GM23338 (cell line): Measurements from ENCODE around the gene PASK. TPM values are rescaled to one million over a fixed set of nuclear protein-coding genes. Genes with fewer than 3 reads are reported as not detected.

Experiments used
- ATAC-seq: fragments of 200-7000 bp; cut with Tn5 transposase; 3 replicates; pipeline ENCODE4 v1.9.1; 2020
- DNase-seq: peaks from one replicate; pipeline ENCODE4 v3.0.0-alpha.2; 2015; ENCODE audit warnings: low spot score
- H2AFZ ChIP-seq: fragments of 200-600 bp; sonication (generic); 2 replicates; pipeline ENCODE4 v1.8.0; 2016; ENCODE audit warnings: antibody characterized with exemption, mild to moderate bottlenecking, moderate library complexity
- H3F3A ChIP-seq: fragments of 200-600 bp; sonication (generic); replicated peaks from 2 replicates; pipeline ENCODE4 v1.8.0; 2017; ENCODE audit warnings: antibody characterized with exemption, mixed run types, low read depth
- H3K27ac ChIP-seq: fragments of 200-600 bp; sonication (generic); 2 replicates; pipeline ENCODE4 v1.6.1; 2016; ENCODE audit warnings: low read depth
- H3K27me3 ChIP-seq: fragments of 200-600 bp; sonication (generic); 2 replicates; pipeline ENCODE4 v1.8.0; 2016; ENCODE audit warnings: mild to moderate bottlenecking, mixed run types, moderate library complexity; ENCODE audit not compliant: insufficient read depth
- H3K36me3 ChIP-seq: fragments of 200-600 bp; sonication (generic); 2 replicates; pipeline ENCODE4 v1.8.0; 2016; ENCODE audit warnings: mild to moderate bottlenecking; ENCODE audit not compliant: insufficient read depth
- H3K4me1 ChIP-seq: fragments of 200-600 bp; sonication (generic); 2 replicates; pipeline ENCODE4 v1.8.0; 2016; ENCODE audit warnings: mild to moderate bottlenecking, moderate library complexity; ENCODE audit not compliant: insufficient read depth
- H3K4me2 ChIP-seq: fragments of 200-600 bp; sonication (generic); 2 replicates; pipeline ENCODE4 v1.7.1; 2017; ENCODE audit warnings: mixed run types
- H3K4me3 ChIP-seq: fragments of 200-600 bp; sonication (generic); 2 replicates; pipeline ENCODE4 v1.6.1; 2016; ENCODE audit warnings: mixed run types
- H3K79me2 ChIP-seq: fragments of 200-600 bp; sonication (generic); replicated peaks from 2 replicates; pipeline ENCODE4 v1.8.0; 2017; ENCODE audit warnings: mild to moderate bottlenecking; ENCODE audit not compliant: insufficient read depth
- H3K9me2 ChIP-seq: fragments of 200-600 bp; sonication (generic); 2 replicates; pipeline ENCODE4 v1.8.0; 2017; ENCODE audit not compliant: insufficient read depth
- H4K20me1 ChIP-seq: fragments of 200-600 bp; sonication (generic); replicated peaks from 2 replicates; pipeline ENCODE4 v1.8.0; 2017; ENCODE audit warnings: mild to moderate bottlenecking; ENCODE audit not compliant: insufficient read depth
- H3K27ac Mint-ChIP-seq: 2 replicates; pipeline ENCODE4 v1.8.0; 2020; ENCODE audit warnings: inconsistent platforms, mild to moderate bottlenecking, moderate library complexity, mixed read lengths
- H3K27me3 Mint-ChIP-seq: 3 replicates; pipeline ENCODE4 v1.8.0; 2022; ENCODE audit warnings: low read depth, mild to moderate bottlenecking, moderate library complexity, mixed read lengths, inconsistent platforms; ENCODE audit not compliant: insufficient read depth, poor library complexity
- H3K36me3 Mint-ChIP-seq: 3 replicates; pipeline ENCODE4 v1.8.0; 2021; ENCODE audit warnings: low read depth, mild to moderate bottlenecking, inconsistent platforms, moderate library complexity, mixed read lengths
- H3K4me1 Mint-ChIP-seq: 3 replicates; pipeline ENCODE4 v1.8.0; 2020; ENCODE audit warnings: mild to moderate bottlenecking, inconsistent platforms, mixed read lengths
- H3K4me3 Mint-ChIP-seq: 3 replicates; pipeline ENCODE4 v1.8.0; 2021; ENCODE audit warnings: moderate library complexity, mild to moderate bottlenecking, inconsistent platforms, mixed read lengths
- H3K9me3 Mint-ChIP-seq: 3 replicates; pipeline ENCODE4 v1.8.0; 2020; ENCODE audit warnings: moderate library complexity, mild to moderate bottlenecking, inconsistent platforms, mixed read lengths
- EZH2 ChIP-seq: fragments of 200-600 bp; sonication (generic); IDR thresholded peaks from one replicate; pipeline ENCODE4 v1.8.0; 2017; ENCODE audit warnings: antibody characterized with exemption, mild to moderate bottlenecking, low read depth; ENCODE audit not compliant: unreplicated experiment
- EZH2phosphoT487 ChIP-seq: fragments of 200-600 bp; sonication (generic); IDR thresholded peaks from one replicate; pipeline ENCODE4 v1.8.1; 2018; ENCODE audit warnings: antibody characterized with exemption; ENCODE audit not compliant: unreplicated experiment
- JUNB ChIP-seq: IDR thresholded peaks from one replicate; pipeline ENCODE4 v1.6.1; 2016; ENCODE audit warnings: antibody characterized with exemption; ENCODE audit not compliant: unreplicated experiment
- NANOG ChIP-seq: IDR thresholded peaks from 2 replicates; pipeline ENCODE4 v1.6.1; 2016; ENCODE audit warnings: antibody characterized with exemption, borderline replicate concordance
- POLR2AphosphoS5 ChIP-seq: IDR thresholded peaks from 2 replicates; pipeline ENCODE4 v1.6.1; 2016; ENCODE audit warnings: antibody characterized with exemption, low read depth
- STAT1 ChIP-seq: IDR thresholded peaks from one replicate; pipeline ENCODE4 v1.6.1; 2016; ENCODE audit warnings: antibody characterized with exemption; ENCODE audit not compliant: unreplicated experiment
- ZNF114 ChIP-seq: fragments of 250-450 bp; sonication (Bioruptor Pico); IDR thresholded peaks from 2 replicates; pipeline ENCODE4 v1.5.0; 2020; ENCODE audit warnings: mild to moderate bottlenecking, moderate library complexity
- ZNF331 ChIP-seq: fragments of 250-450 bp; sonication (Bioruptor Pico); IDR thresholded peaks from 2 replicates; pipeline ENCODE4 v1.5.0; 2020; ENCODE audit warnings: low read depth, mild to moderate bottlenecking, moderate library complexity
- polyA plus RNA-seq: library from polyadenylated mRNA; unstranded; fragments of >200 nt; fragmentation: Nextera tagmentation; extraction: Ambion mirVana; gene quantifications from 2 replicates; pipeline ENCODE4 v1.2.1, GENCODE V29; 2016
- total RNA-seq: library from RNA; depleted of rRNA; stranded (reverse); fragments of >200 nt; shearing (Covaris generic); gene quantifications from 2 replicates; pipeline ENCODE4 v1.2.3, GENCODE V29; 2014
- TF ChIP-seq, protein P1 (sequence below): IDR thresholded peaks from 2 replicates; pipeline ENCODE4 v1.6.1; 2016; ENCODE audit warnings: antibody characterized with exemption
- TF ChIP-seq, protein P2 (sequence below), 2 experiments: fragments of 200-600 bp in 1 of 2; sonication (generic) in 1 of 2; conservative IDR thresholded peaks; 2 replicates each; pipeline versions ENCODE4 v1.5.1 to v1.6.1; 2016 to 2017; ENCODE audit warnings: antibody characterized with exemption in 2 of 2, low read depth in 2 of 2, mild to moderate bottlenecking in 2 of 2, moderate library complexity in 1 of 2
- TF ChIP-seq, protein P3 (sequence below): fragments of 250-450 bp; sonication (Bioruptor Pico); IDR thresholded peaks from 2 replicates; pipeline ENCODE4 v1.5.0; 2020; ENCODE audit warnings: mild to moderate bottlenecking, moderate library complexity
- TF ChIP-seq, protein P4 (sequence below): IDR thresholded peaks from one replicate; pipeline ENCODE4 v1.6.1; 2018; ENCODE audit warnings: antibody characterized with exemption; ENCODE audit not compliant: unreplicated experiment

PASK gene
- total and polyA plus RNA-seq, 2 experiments from 2014 or later = 12.5 to 38.4 TPM

DNA sequence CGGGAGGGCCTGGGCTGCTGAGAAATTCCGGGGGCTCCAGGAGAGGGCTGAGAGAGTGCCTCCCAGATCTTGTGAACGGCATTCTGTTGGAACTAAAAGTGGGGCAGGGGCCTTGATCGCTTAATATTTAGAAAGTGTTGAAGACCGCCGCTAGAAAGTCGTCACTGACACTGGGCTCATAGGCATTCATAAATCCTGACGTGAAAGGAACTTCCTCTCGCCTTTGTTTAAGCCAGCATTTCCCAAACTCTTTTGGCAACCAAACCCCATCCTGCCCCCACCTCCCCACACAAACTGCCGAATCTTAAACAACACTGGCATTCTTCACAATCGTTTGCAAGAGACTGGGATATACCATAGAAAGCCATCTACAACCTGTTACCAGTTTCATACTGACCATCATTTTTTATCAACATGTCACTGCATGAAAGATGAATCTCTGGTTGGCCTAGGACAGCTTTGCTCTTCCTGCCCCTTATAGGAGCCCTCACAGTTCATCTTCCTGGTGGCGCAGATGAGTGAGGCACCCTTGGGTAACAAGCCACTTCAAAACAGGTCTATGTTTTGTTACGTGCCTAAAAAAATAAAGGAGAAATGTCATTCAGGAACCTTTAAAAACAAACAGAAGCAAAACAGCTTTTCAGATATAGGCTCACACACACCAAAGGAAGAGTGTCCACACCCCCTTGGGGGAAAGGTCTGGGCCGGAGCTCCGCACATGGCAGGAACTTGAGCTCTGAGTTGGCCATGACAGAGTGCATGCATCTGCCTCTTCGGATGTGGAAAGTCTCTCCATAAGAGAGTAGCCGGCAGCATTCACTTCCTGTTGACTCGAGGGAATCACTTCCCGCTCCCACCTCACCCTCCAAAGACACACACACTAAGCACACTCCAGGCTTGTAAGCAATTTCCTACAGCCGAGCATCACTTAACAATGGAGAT is 60.2 kb downstream of the PASK start:
- Histone ChIP-seq H2AFZ (no peak overlapping the region), H3K4me2 (no peak overlapping the region), H3K79me2 (0 out of 2 replicates have a peak, but pooled peaks cover 3% of the 10 kb centered on the region), H3K36me3 (peaks cover 12% of the 10 kb centered on the region), H3K9me2 (no peaks in the 10 kb centered on the region), H3K27ac (no peak overlapping the region), H3K4me3 (no peak overlapping the region), H3K4me1 (peaks cover 5% of the 10 kb centered on the region; the same call in 1 of the 2 replicates), H3F3A (no peaks in the 10 kb centered on the region), H4K20me1 (peaks cover 4% of the 10 kb centered on the region), H3K27me3 (no peaks in the 10 kb centered on the region)
- TF ChIP-seq ZNF114 (CRISPR knock-in tag) = no peak
- TF ChIP-seq STAT1 = no peak
- no peak for TF ChIP-seq EZH2phosphoT487
- TF ChIP-seq, protein P1, sequence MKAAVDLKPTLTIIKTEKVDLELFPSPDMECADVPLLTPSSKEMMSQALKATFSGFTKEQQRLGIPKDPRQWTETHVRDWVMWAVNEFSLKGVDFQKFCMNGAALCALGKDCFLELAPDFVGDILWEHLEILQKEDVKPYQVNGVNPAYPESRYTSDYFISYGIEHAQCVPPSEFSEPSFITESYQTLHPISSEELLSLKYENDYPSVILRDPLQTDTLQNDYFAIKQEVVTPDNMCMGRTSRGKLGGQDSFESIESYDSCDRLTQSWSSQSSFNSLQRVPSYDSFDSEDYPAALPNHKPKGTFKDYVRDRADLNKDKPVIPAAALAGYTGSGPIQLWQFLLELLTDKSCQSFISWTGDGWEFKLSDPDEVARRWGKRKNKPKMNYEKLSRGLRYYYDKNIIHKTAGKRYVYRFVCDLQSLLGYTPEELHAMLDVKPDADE = no peak
- no peak for TF ChIP-seq JUNB
- TF ChIP-seq, protein P2, sequence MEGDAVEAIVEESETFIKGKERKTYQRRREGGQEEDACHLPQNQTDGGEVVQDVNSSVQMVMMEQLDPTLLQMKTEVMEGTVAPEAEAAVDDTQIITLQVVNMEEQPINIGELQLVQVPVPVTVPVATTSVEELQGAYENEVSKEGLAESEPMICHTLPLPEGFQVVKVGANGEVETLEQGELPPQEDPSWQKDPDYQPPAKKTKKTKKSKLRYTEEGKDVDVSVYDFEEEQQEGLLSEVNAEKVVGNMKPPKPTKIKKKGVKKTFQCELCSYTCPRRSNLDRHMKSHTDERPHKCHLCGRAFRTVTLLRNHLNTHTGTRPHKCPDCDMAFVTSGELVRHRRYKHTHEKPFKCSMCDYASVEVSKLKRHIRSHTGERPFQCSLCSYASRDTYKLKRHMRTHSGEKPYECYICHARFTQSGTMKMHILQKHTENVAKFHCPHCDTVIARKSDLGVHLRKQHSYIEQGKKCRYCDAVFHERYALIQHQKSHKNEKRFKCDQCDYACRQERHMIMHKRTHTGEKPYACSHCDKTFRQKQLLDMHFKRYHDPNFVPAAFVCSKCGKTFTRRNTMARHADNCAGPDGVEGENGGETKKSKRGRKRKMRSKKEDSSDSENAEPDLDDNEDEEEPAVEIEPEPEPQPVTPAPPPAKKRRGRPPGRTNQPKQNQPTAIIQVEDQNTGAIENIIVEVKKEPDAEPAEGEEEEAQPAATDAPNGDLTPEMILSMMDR (conservative IDR thresholded peaks at IDR 0.05; ENCODE audit: low read depth in 2 of 2) = no peak
- no peak for TF ChIP-seq EZH2
- TF ChIP-seq NANOG = no peak
- TF ChIP-seq, protein P3, sequence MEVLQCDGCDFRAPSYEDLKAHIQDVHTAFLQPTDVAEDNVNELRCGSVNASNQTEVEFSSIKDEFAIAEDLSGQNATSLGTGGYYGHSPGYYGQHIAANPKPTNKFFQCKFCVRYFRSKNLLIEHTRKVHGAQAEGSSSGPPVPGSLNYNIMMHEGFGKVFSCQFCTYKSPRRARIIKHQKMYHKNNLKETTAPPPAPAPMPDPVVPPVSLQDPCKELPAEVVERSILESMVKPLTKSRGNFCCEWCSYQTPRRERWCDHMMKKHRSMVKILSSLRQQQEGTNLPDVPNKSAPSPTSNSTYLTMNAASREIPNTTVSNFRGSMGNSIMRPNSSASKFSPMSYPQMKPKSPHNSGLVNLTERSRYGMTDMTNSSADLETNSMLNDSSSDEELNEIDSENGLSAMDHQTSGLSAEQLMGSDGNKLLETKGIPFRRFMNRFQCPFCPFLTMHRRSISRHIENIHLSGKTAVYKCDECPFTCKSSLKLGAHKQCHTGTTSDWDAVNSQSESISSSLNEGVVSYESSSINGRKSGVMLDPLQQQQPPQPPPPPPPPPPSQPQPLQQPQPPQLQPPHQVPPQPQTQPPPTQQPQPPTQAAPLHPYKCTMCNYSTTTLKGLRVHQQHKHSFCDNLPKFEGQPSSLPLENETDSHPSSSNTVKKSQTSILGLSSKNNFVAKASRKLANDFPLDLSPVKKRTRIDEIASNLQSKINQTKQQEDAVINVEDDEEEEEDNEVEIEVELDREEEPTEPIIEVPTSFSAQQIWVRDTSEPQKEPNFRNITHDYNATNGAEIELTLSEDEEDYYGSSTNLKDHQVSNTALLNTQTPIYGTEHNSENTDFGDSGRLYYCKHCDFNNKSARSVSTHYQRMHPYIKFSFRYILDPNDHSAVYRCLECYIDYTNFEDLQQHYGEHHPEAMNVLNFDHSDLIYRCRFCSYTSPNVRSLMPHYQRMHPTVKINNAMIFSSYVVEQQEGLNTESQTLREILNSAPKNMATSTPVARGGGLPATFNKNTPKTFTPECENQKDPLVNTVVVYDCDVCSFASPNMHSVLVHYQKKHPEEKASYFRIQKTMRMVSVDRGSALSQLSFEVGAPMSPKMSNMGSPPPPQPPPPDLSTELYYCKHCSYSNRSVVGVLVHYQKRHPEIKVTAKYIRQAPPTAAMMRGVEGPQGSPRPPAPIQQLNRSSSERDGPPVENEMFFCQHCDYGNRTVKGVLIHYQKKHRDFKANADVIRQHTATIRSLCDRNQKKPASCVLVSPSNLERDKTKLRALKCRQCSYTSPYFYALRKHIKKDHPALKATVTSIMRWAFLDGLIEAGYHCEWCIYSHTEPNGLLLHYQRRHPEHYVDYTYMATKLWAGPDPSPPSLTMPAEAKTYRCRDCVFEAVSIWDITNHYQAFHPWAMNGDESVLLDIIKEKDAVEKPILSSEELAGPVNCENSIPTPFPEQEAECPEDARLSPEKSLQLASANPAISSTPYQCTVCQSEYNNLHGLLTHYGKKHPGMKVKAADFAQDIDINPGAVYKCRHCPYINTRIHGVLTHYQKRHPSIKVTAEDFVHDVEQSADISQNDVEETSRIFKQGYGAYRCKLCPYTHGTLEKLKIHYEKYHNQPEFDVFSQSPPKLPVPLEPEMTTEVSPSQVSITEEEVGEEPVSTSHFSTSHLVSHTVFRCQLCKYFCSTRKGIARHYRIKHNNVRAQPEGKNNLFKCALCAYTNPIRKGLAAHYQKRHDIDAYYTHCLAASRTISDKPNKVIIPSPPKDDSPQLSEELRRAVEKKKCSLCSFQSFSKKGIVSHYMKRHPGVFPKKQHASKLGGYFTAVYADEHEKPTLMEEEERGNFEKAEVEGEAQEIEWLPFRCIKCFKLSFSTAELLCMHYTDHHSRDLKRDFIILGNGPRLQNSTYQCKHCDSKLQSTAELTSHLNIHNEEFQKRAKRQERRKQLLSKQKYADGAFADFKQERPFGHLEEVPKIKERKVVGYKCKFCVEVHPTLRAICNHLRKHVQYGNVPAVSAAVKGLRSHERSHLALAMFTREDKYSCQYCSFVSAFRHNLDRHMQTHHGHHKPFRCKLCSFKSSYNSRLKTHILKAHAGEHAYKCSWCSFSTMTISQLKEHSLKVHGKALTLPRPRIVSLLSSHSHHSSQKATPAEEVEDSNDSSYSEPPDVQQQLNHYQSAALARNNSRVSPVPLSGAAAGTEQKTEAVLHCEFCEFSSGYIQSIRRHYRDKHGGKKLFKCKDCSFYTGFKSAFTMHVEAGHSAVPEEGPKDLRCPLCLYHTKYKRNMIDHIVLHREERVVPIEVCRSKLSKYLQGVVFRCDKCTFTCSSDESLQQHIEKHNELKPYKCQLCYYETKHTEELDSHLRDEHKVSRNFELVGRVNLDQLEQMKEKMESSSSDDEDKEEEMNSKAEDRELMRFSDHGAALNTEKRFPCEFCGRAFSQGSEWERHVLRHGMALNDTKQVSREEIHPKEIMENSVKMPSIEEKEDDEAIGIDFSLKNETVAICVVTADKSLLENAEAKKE (CRISPR knock-in tag) = no peak
- no peak for TF ChIP-seq POLR2AphosphoS5
- TF ChIP-seq, protein P4, sequence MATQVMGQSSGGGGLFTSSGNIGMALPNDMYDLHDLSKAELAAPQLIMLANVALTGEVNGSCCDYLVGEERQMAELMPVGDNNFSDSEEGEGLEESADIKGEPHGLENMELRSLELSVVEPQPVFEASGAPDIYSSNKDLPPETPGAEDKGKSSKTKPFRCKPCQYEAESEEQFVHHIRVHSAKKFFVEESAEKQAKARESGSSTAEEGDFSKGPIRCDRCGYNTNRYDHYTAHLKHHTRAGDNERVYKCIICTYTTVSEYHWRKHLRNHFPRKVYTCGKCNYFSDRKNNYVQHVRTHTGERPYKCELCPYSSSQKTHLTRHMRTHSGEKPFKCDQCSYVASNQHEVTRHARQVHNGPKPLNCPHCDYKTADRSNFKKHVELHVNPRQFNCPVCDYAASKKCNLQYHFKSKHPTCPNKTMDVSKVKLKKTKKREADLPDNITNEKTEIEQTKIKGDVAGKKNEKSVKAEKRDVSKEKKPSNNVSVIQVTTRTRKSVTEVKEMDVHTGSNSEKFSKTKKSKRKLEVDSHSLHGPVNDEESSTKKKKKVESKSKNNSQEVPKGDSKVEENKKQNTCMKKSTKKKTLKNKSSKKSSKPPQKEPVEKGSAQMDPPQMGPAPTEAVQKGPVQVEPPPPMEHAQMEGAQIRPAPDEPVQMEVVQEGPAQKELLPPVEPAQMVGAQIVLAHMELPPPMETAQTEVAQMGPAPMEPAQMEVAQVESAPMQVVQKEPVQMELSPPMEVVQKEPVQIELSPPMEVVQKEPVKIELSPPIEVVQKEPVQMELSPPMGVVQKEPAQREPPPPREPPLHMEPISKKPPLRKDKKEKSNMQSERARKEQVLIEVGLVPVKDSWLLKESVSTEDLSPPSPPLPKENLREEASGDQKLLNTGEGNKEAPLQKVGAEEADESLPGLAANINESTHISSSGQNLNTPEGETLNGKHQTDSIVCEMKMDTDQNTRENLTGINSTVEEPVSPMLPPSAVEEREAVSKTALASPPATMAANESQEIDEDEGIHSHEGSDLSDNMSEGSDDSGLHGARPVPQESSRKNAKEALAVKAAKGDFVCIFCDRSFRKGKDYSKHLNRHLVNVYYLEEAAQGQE = no peak
- TF ChIP-seq ZNF331 (CRISPR knock-in tag) = no peak
- H3K36me3 Mint-ChIP-seq = peaks cover 63% of the 10 kb centered on the region
- peaks cover 3% of the 10 kb centered on the region for H3K27me3 Mint-ChIP-seq
- H3K9me3 Mint-ChIP-seq = no peaks in the 10 kb centered on the region
- H3K4me1 Mint-ChIP-seq = peaks cover 4% of the 10 kb centered on the region; the same call in 2 of the 3 replicates
- ATAC-seq = no peak
- no peak for DNase-seq
- H3K27ac Mint-ChIP-seq = no peak overlapping the region
- no peak overlapping the region for H3K4me3 Mint-ChIP-seq
